Left lung (tissue), 14 donors: ENCODE measurements around the gene PARP6. TPM values are rescaled to one million over a fixed set of nuclear protein-coding genes. Genes with fewer than 3 reads are reported as not detected.
A peak's percentile ranks its signal among the peaks of the same experiment; 100 is the strongest.

ENCODE experiments used
- ATAC-seq: fragments of 200-7000 bp; cut with Tn5 transposase; one replicate; pipeline ENCODE4 v1.9.1; 2020; ENCODE audit warnings: moderate library complexity
- DNase-seq, 4 donors: peaks; one replicate each; pipeline ENCODE4 v3.0.0-alpha.2; 2013 to 2020
- H3K27ac ChIP-seq, 2 donors: fragments of 200-600 bp; sonication (generic) in 1 of 2; one replicate each; pipeline versions ENCODE4 v1.5.0 to v1.8.0; 2020 to 2021
- H3K27me3 ChIP-seq, 2 donors: fragments of 200-600 bp; sonication (generic) in 1 of 2; one replicate each; pipeline versions ENCODE4 v1.5.0 to v1.8.0; 2020 to 2021
- H3K36me3 ChIP-seq, 2 donors: fragments of 200-600 bp; sonication (generic) in 1 of 2; one replicate each; pipeline versions ENCODE4 v1.5.0 to v1.8.0; 2020 to 2021
- H3K4me1 ChIP-seq, 2 donors: fragments of 200-600 bp; one replicate each; pipeline ENCODE4 v1.8.0; 2021
- H3K4me3 ChIP-seq, 2 donors: fragments of 200-600 bp; sonication (generic) in 1 of 2; one replicate each; pipeline versions ENCODE4 v1.5.0 to v1.8.0; 2020 to 2021; ENCODE audit warnings: mild to moderate bottlenecking in 1 of 2
- H3K9me3 ChIP-seq, 2 donors: fragments of 200-600 bp; sonication (generic) in 1 of 2; one replicate each; pipeline versions ENCODE4 v1.5.0 to v1.8.0; 2020 to 2021
- intact Hi-C, 2 donors: fragments of 100-400 bp; cut with DNase I; formaldehyde crosslinking; loops; one replicate each; pipeline versions ENCODE4 v1.11.2 to v1.14.2; 2022
- long read RNA-seq, 12 donors: library from polyadenylated mRNA in 2 of 12; unstranded in 2 of 12; transcript quantifications; one replicate each; pipeline ENCODE4 v2.0.0 and lab custom pipeline, GENCODE V29; 2019 to 2026
- polyA plus RNA-seq, 6 donors: library from polyadenylated mRNA; unstranded; fragments of 120-200 nt; gene quantifications; one replicate each; pipeline ENCODE4 v1.2.1, GENCODE V29; 2013; ENCODE audit not compliant: insufficient read length in 6 of 6
- total RNA-seq, 2 donors: library from RNA; stranded (reverse); fragmentation: NEBNext Ultra II Directional; extraction: Animal tissue kit (Norgen Biotek cat#: 25700); gene quantifications; one replicate each; pipeline ENCODE4 v1.2.1, GENCODE V29; 2021
- TF ChIP-seq, protein P1 (sequence below), 2 donors: fragments of 200-600 bp; sonication (generic) in 1 of 2; IDR thresholded peaks; one replicate each; pipeline versions ENCODE4 v1.5.0 to v1.8.0; 2021; ENCODE audit warnings: antibody characterized with exemption in 2 of 2
- donor health status: DM: no; HTN: yes; CAD: no.
- donor health status: DM: no; HTN: no; CAD: no.

PARP6 gene, protein sequence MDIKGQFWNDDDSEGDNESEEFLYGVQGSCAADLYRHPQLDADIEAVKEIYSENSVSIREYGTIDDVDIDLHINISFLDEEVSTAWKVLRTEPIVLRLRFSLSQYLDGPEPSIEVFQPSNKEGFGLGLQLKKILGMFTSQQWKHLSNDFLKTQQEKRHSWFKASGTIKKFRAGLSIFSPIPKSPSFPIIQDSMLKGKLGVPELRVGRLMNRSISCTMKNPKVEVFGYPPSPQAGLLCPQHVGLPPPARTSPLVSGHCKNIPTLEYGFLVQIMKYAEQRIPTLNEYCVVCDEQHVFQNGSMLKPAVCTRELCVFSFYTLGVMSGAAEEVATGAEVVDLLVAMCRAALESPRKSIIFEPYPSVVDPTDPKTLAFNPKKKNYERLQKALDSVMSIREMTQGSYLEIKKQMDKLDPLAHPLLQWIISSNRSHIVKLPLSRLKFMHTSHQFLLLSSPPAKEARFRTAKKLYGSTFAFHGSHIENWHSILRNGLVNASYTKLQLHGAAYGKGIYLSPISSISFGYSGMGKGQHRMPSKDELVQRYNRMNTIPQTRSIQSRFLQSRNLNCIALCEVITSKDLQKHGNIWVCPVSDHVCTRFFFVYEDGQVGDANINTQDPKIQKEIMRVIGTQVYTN
- total RNA-seq (10 to 100 TPM; 60.5 to 64.5 TPM), polyA plus RNA-seq (100 to 1,000 TPM in 5 of 6 donors, 10 to 100 TPM in 1; 97.7 to 147 (median 134) TPM)
- long read RNA-seq, donor 1, transcript PARP6-211 (4 exons, 3,657 nt), result major isoform, 6 of 9 reads
- long read RNA-seq, donor 1, partial matches to known transcripts, result 0 of 9 reads
- long read RNA-seq, donor 1, other reads (novel, unspliced or antisense), result 0 of 9 reads
- long read RNA-seq, donor 2, transcript PARP6-211 (4 exons, 3,657 nt), result major isoform, 6 of 19 reads
- long read RNA-seq, donor 2, partial matches to known transcripts, result 12 of 19 reads
- long read RNA-seq, donor 2, other reads (novel, unspliced or antisense), result 0 of 19 reads
- long read RNA-seq, donor 3, partial matches to known transcripts, result 5 of 10 reads
- long read RNA-seq, donor 3, other reads (novel, unspliced or antisense), result 0 of 10 reads
- long read RNA-seq, donor 4, partial matches to known transcripts, result 4 of 11 reads
- long read RNA-seq, donor 4, other reads (novel, unspliced or antisense), result 7 of 11 reads
- long read RNA-seq, donor 5, transcript PARP6-211 (4 exons, 3,657 nt), result major isoform, 5 of 7 reads
- long read RNA-seq, donor 5, partial matches to known transcripts, result 0 of 7 reads
- long read RNA-seq, donor 5, other reads (novel, unspliced or antisense), result 0 of 7 reads
- long read RNA-seq, donor 6, partial matches to known transcripts, result 0 of 1 reads
- long read RNA-seq, donor 6, other reads (novel, unspliced or antisense), result 0 of 1 reads
- long read RNA-seq, donor 7, partial matches to known transcripts, result 0 of 5 reads
- long read RNA-seq, donor 7, other reads (novel, unspliced or antisense), result 0 of 5 reads
- long read RNA-seq, donor 8, transcript PARP6-211 (4 exons, 3,657 nt), result major isoform, 6 of 8 reads
- long read RNA-seq, donor 8, partial matches to known transcripts, result 0 of 8 reads
- long read RNA-seq, donor 8, other reads (novel, unspliced or antisense), result 0 of 8 reads
- long read RNA-seq, donor 9, result 0 reads
- long read RNA-seq, donor 10, partial matches to known transcripts, result 1 of 3 reads
- long read RNA-seq, donor 10, other reads (novel, unspliced or antisense), result 1 of 3 reads
- long read RNA-seq, donor 11, result 0 reads
- long read RNA-seq, donor 12, partial matches to known transcripts, result 0 of 1 reads
- long read RNA-seq, donor 12, other reads (novel, unspliced or antisense), result 0 of 1 reads

DNA sequence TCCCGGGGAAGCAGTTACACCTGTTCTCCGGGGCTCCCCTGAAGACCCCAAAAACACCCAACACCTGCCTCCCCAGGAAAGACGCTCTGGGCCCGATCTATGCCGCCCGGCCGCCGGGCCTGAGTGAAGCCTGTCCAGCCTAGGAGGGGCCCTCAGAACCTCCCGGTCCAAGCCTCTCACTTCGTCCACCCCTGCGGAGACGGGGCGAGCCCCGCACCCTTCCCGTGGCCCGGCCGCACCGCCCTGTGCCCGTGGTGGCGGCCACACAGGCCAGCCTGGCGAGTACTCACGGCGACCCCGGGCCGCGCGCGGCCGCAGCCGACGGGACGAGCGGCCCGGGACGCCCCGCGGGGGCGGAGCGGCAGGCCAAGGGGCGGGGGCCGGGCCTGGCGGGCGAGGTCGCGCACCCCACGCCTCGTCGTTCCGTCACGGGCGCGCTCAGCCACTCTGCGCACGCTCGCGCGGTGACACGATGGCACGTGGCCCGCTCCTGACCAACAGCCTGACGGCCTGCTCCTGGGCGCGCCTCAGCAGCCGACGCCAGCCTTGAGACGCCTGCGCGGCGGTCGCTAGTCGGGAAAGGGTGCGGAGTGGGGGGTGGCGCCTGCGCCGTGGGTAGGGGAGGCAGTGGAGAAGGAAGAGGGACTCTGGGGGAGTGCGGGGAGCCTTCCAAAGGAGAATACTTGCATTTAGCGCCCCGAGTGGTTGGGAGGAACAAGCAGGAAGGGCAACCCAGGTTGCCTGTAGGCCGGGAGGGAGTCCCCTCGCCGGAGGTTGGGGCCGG lies at the start of gene PARP6:
Gene PARP6 (minus strand): TSS at position 342 of the 784 bp plus-strand sequence. CDS start 5,077 bp downstream, outside the sequence.
- Histone ChIP-seq H3K9me3 (no peaks in the 10 kb centered on the region), H3K4me3 (peak within 1 kb of the TSS; percentile 60 to 91), H3K36me3 (peaks cover 0 to 14% of the 10 kb centered on the region in 2 donors), H3K4me1 (peaks cover 0 to 29% of the 10 kb centered on the region in 2 donors), H3K27me3 (no peaks in the 10 kb centered on the region), H3K27ac (peak within 1 kb of the TSS; percentile 80 to 88)
- ATAC-seq, result peak; percentile 99
- TF ChIP-seq, protein P1, sequence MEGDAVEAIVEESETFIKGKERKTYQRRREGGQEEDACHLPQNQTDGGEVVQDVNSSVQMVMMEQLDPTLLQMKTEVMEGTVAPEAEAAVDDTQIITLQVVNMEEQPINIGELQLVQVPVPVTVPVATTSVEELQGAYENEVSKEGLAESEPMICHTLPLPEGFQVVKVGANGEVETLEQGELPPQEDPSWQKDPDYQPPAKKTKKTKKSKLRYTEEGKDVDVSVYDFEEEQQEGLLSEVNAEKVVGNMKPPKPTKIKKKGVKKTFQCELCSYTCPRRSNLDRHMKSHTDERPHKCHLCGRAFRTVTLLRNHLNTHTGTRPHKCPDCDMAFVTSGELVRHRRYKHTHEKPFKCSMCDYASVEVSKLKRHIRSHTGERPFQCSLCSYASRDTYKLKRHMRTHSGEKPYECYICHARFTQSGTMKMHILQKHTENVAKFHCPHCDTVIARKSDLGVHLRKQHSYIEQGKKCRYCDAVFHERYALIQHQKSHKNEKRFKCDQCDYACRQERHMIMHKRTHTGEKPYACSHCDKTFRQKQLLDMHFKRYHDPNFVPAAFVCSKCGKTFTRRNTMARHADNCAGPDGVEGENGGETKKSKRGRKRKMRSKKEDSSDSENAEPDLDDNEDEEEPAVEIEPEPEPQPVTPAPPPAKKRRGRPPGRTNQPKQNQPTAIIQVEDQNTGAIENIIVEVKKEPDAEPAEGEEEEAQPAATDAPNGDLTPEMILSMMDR (IDR thresholded peaks at IDR 0.05), result peak; percentile 57 to 74
- intact Hi-C loops, result no loop called here
- DNase-seq, result peak; percentile 96 to 100 (median 99)

DNA sequence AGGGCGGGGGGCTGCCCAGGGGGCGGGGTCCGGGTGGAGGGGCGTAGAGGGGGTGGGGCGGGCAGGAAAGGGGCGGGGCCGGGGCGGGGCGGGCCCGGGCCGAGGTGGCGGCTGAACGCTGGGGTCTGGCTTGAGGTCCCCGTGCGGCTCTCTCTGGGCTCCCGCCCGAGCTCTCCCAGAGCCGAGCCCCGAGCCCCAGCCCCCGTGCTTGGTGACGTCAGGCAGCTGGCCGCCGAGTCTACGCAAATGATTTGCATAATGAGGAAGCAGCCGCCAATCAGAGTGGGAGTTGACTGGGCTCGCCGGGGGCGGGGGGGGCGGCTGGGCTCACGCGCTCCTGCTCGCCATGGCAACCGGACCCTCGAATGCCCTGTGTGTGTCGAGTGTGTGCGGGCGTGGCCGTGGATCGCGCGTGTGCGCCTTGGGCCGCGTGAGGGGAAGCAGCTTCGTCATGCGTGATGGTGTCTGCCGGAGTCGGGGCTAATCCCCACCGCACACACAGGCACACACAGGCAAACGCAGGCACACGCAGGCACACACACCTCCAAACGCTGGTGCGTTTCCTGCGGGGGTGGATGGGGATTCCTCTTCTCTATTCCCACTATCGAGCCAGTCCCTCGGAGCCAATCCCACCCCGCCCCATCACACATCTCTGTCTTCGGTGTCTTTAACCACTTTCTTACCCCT lies 47.8 kb upstream of the PARP6 start, which contains the start of gene CELF6:
Gene CELF6 (minus strand): TSS at position 173 of the 687 bp plus-strand sequence. CDS start 283 bp downstream, outside the sequence.
- peak within 1 kb of the TSS; percentile 35 to 71 for H3K4me3 ChIP-seq
- H3K36me3 ChIP-seq, result no peaks in the 10 kb centered on the region
- TF ChIP-seq, protein P1 (IDR thresholded peaks at IDR 0.05), result no peak
- DNase-seq (peak; percentile 57 to 94 (median 88)), ATAC-seq (peak; percentile 83)
- H3K27me3 ChIP-seq, result no peaks in the 10 kb centered on the region
- H3K4me1 ChIP-seq, result peaks cover 0 to 12% of the 10 kb centered on the region in 2 donors
- H3K27ac ChIP-seq, result no peak within 1 kb of the TSS
- intact Hi-C loops, result no loop called here
- peaks cover 0 to 7% of the 10 kb centered on the region in 2 donors for H3K9me3 ChIP-seq

DNA sequence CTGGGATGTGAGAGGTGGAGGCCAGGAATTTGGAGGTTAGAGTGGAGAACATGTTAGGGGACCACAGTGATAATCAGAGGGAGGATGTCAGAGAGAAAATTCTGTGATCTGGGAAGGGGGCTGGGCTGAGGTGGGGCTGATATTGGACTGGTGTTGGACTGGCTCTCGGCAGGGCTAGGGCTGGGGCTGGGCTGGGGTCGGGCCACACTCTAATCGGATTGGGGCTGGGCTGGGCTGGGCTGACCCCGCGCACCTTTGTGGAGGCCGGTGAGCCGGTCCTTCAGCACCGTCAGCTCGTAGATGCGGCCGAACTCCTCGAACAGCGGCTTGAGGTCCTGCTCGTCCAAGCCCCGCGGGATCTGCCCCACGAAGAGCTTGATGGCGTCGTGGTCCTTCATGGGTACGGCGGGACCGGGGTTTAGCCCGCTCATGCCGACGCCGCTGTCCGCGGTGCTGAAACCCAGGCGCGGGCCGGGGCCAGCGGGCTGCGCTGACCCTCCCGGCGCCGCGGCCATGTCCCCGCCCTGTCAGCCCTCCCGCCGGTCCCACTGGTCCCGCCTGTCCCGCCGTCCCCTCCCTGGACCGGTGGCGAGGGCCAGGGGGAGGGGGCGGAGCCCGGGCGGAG lies 47.1 kb upstream of the PARP6 start:
- intact Hi-C loops, result no loop called here
- H3K9me3 ChIP-seq, result peaks cover 0 to 7% of the 10 kb centered on the region in 2 donors
- no peaks in the 10 kb centered on the region for H3K36me3 ChIP-seq
- ATAC-seq (peak; percentile 96), DNase-seq (peak; percentile 68 to 95 (median 82))
- peak overlapping the region; percentile 35 to 71 for H3K4me3 ChIP-seq
- H3K27ac ChIP-seq, result no peak overlapping the region
- H3K27me3 ChIP-seq, result no peaks in the 10 kb centered on the region
- H3K4me1 ChIP-seq, result peaks cover 0 to 12% of the 10 kb centered on the region in 2 donors
- TF ChIP-seq, protein P1 (IDR thresholded peaks at IDR 0.05), result no peak
